IMR-90 (cell line): ENCODE data around the gene MT1E. TPM values are rescaled to one million over a fixed set of nuclear protein-coding genes. Genes with fewer than 3 reads are reported as not detected.

Experiments used
- ATAC-seq: fragments of 200-7000 bp; cut with Tn5 transposase; 2 replicates; pipeline ENCODE4 v1.9.1; 2020; ENCODE audit warnings: low read depth, mild to moderate bottlenecking, moderate library complexity
- BruUV-seq: library from RNA; stranded (reverse); fragments of 400-500 nt; replicated peaks from 2 replicates; lab custom pipeline; 2021; lab: Mats Ljungman, UMichigan
- CTCF ChIA-PET: fragments of 300-600 bp; formaldehyde crosslinking; extraction: SDS; loops from one replicate; lab custom pipeline; 2021; ENCODE audit warnings: antibody characterized with exemption; lab: Yijun Ruan, JAX
- POLR2A ChIA-PET: fragments of 300-600 bp; sonication (Branson Sonifier 250); formaldehyde crosslinking; loops from one replicate; lab custom pipeline; 2022; ENCODE audit warnings: antibody characterized with exemption; ENCODE audit not compliant: unreplicated experiment; lab: Charles Lee
- DNase-seq: peaks from one replicate; pipeline ENCODE4 v3.0.0; 2013
- H2AFZ ChIP-seq: replicated peaks from 2 replicates; pipeline ENCODE3; 2013; ENCODE audit warnings: low read length, mild to moderate bottlenecking; ENCODE audit not compliant: poor library complexity
- H2AK5ac ChIP-seq: 2 replicates; pipeline ENCODE4 v1.6.1; 2013; ENCODE audit warnings: low read depth, low read length, inconsistent platforms
- H2AK9ac ChIP-seq: replicated peaks from 2 replicates; pipeline ENCODE3; 2013; ENCODE audit warnings: mild to moderate bottlenecking, low read depth, low read length, moderate library complexity; ENCODE audit not compliant: poor library complexity
- H2BK120ac ChIP-seq: 2 replicates; pipeline ENCODE4 v1.6.1; 2013; ENCODE audit warnings: low read depth, low read length, inconsistent platforms
- H2BK15ac ChIP-seq: 3 replicates; pipeline ENCODE4 v1.6.1; 2013; ENCODE audit warnings: low read depth, low read length, inconsistent platforms
- H2BK20ac ChIP-seq: 2 replicates; pipeline ENCODE4 v1.6.1; 2013; ENCODE audit warnings: low read depth, mild to moderate bottlenecking, inconsistent platforms, low read length, moderate library complexity
- H2BK5ac ChIP-seq: 2 replicates; pipeline ENCODE4 v1.6.1; 2013; ENCODE audit warnings: mild to moderate bottlenecking, low read depth, low read length, inconsistent platforms; ENCODE audit not compliant: poor library complexity, severe bottlenecking
- H3K14ac ChIP-seq: replicated peaks from 2 replicates; pipeline ENCODE4 v1.6.1; 2013; ENCODE audit warnings: low read depth, low read length, inconsistent platforms
- H3K18ac ChIP-seq: 2 replicates; pipeline ENCODE4 v1.6.1; 2013; ENCODE audit warnings: low read depth, low read length, control low read depth
- H3K23ac ChIP-seq: 2 replicates; pipeline ENCODE4 v1.6.1; 2013; ENCODE audit warnings: low read depth, low read length, inconsistent platforms
- H3K27ac ChIP-seq: 2 replicates; pipeline ENCODE4 v1.5.1; 2013; ENCODE audit warnings: mild to moderate bottlenecking, control low read depth, low read length; ENCODE audit not compliant: insufficient read depth
- H3K27me3 ChIP-seq: 2 replicates; pipeline ENCODE4 v1.6.1; 2013; ENCODE audit warnings: low read length; ENCODE audit not compliant: control insufficient read depth, insufficient read depth
- H3K36me3 ChIP-seq: 2 replicates; pipeline ENCODE4 v1.6.1; 2013; ENCODE audit warnings: low read length, mixed read lengths; ENCODE audit not compliant: control insufficient read depth, insufficient read depth
- H3K4ac ChIP-seq: 2 replicates; pipeline ENCODE4 v1.6.1; 2013; ENCODE audit warnings: low read depth, low read length, inconsistent platforms
- H3K4me1 ChIP-seq: 2 replicates; pipeline ENCODE4 v1.6.1; 2013; ENCODE audit warnings: low read length, mixed read lengths; ENCODE audit not compliant: control insufficient read depth, insufficient read depth
- H3K4me2 ChIP-seq: 2 replicates; pipeline ENCODE4 v1.6.1; 2013; ENCODE audit warnings: low read depth, mild to moderate bottlenecking, control low read depth, low read length, moderate library complexity
- H3K4me3 ChIP-seq: 2 replicates; pipeline ENCODE4 v1.5.1; 2013; ENCODE audit warnings: low read depth, mild to moderate bottlenecking, control low read depth, low read length, moderate library complexity; ENCODE audit not compliant: insufficient read depth
- H3K56ac ChIP-seq: 2 replicates; pipeline ENCODE4 v1.6.1; 2013; ENCODE audit warnings: low read length, inconsistent platforms; ENCODE audit not compliant: insufficient read depth; ENCODE audit errors: extremely low read depth
- H3K79me1 ChIP-seq, 2 experiments: 2 replicates each; pipeline ENCODE4 v1.6.1; 2013; ENCODE audit warnings: low read length in 2 of 2, inconsistent platforms in 1 of 2, low read depth in 1 of 2
- H3K9ac ChIP-seq: 2 replicates; pipeline ENCODE4 v1.6.1; 2013; ENCODE audit warnings: low read depth, low read length, control low read depth
- H3K9me1 ChIP-seq: 2 replicates; pipeline ENCODE4 v1.6.1; 2013; ENCODE audit warnings: low read length, inconsistent platforms; ENCODE audit not compliant: insufficient read depth
- H3K9me3 ChIP-seq: 2 replicates; pipeline ENCODE4 v1.6.1; 2013; ENCODE audit warnings: low read length; ENCODE audit not compliant: control insufficient read depth, insufficient read depth
- H4K20me1 ChIP-seq: 2 replicates; pipeline ENCODE4 v1.6.1; 2013; ENCODE audit warnings: low read length, inconsistent platforms; ENCODE audit not compliant: insufficient read depth
- H4K5ac ChIP-seq: 2 replicates; pipeline ENCODE4 v1.6.1; 2013; ENCODE audit warnings: mild to moderate bottlenecking, low read depth, low read length, control low read depth
- H4K8ac ChIP-seq, 2 experiments: 2 replicates each; pipeline ENCODE4 v1.6.1; 2013; ENCODE audit warnings: low read depth in 2 of 2, low read length in 2 of 2, control low read depth in 1 of 2, inconsistent platforms in 1 of 2
- H4K91ac ChIP-seq: 2 replicates; pipeline ENCODE4 v1.6.1; 2013; ENCODE audit warnings: low read depth, low read length, inconsistent platforms; ENCODE audit not compliant: insufficient read depth
- BHLHE40 ChIP-seq: fragments of 150-350 bp; IDR thresholded peaks from 2 replicates; pipeline ENCODE4 v1.6.1; 2016; ENCODE audit warnings: mild to moderate bottlenecking, low read depth, low read length
- CEBPB ChIP-seq: IDR thresholded peaks from 2 replicates; pipeline ENCODE4 v1.6.1; 2012; ENCODE audit warnings: low read depth, low read length, improper control_type of control experiment
- CHD1 ChIP-seq: IDR thresholded peaks from 2 replicates; pipeline ENCODE4 v1.6.1; 2012; ENCODE audit warnings: low read depth, low read length, improper control_type of control experiment
- CTCF ChIP-seq: conservative IDR thresholded peaks from 2 replicates; pipeline ENCODE4 v1.5.1; 2012; ENCODE audit warnings: mild to moderate bottlenecking, low read depth, low read length, improper control_type of control experiment
- MAFK ChIP-seq: IDR thresholded peaks from 2 replicates; pipeline ENCODE4 v1.6.1; 2012; ENCODE audit warnings: low read depth, low read length, improper control_type of control experiment
- MXI1 ChIP-seq: IDR thresholded peaks from 2 replicates; pipeline ENCODE4 v1.6.1; 2012; ENCODE audit warnings: low read depth, mild to moderate bottlenecking, low read length, moderate library complexity, borderline replicate concordance
- NFE2L2 ChIP-seq: fragments of 150-350 bp; IDR thresholded peaks from 2 replicates; pipeline ENCODE4 v1.6.1; 2016; ENCODE audit warnings: low read depth, mild to moderate bottlenecking, low read length
- RAD21 ChIP-seq: IDR thresholded peaks from 2 replicates; pipeline ENCODE4 v1.6.1; 2012; ENCODE audit warnings: low read length, improper control_type of control experiment
- RCOR1 ChIP-seq: IDR thresholded peaks from 2 replicates; pipeline ENCODE4 v1.6.1; 2012; ENCODE audit warnings: mild to moderate bottlenecking, low read length, improper control_type of control experiment; ENCODE audit not compliant: insufficient replicate concordance
- RFX5 ChIP-seq: IDR thresholded peaks from 2 replicates; pipeline ENCODE4 v1.8.0; 2012; ENCODE audit warnings: low read depth, mild to moderate bottlenecking, low read length, moderate library complexity
- SMC3 ChIP-seq: fragments of 150-350 bp; IDR thresholded peaks from 2 replicates; pipeline ENCODE4 v1.6.1; 2016; ENCODE audit warnings: low read depth, mild to moderate bottlenecking, antibody characterized with exemption, low read length, moderate library complexity
- USF2 ChIP-seq: fragments of 150-350 bp; IDR thresholded peaks from 2 replicates; pipeline ENCODE4 v1.6.1; 2017; ENCODE audit warnings: mild to moderate bottlenecking, antibody characterized with exemption, low read length, low read depth
- WGBS, 2 experiments: methylation state at CpG; one replicate each; pipeline versions ENCODE4 v1.1.5 to v1.1.7; 2013; ENCODE audit warnings: missing lambda C conversion rate in 2 of 2; ENCODE audit not compliant: insufficient read length in 1 of 2; ENCODE audit errors: extremely low coverage in 2 of 2; 5-methylcytosine and 5-hydroxymethylcytosine counted together
- dilution Hi-C: fragments of 300-500 bp; cut with HindIII; formaldehyde crosslinking; loops from one replicate; pipeline ENCODE4 v1.14.3; 2018; ENCODE audit warnings: low sequenced_read_pairs; ENCODE audit not compliant: unreplicated experiment
- in situ Hi-C: fragments of 300-500 bp; cut with MboI; formaldehyde crosslinking; loops from 3 replicates; pipeline ENCODE4 v1.14.3; 2019; ENCODE audit warnings: low sequenced_read_pairs, inconsistent platforms, mixed read lengths
- intact Hi-C: fragments of 100-400 bp; cut with micrococcal nuclease; formaldehyde crosslinking; loops from 2 replicates; pipeline ENCODE4 v1.10.0; 2022
- polyA plus RNA-seq, 3 experiments: library from polyadenylated mRNA; depleted of rRNA; stranded (reverse); fragments of >200 nt; gene quantifications; 2 replicates each; pipeline ENCODE4 v1.2.3, GENCODE V29; 2012; ENCODE audit warnings: low replicate concordance in 1 of 3
- total RNA-seq: library from RNA; depleted of rRNA; stranded (reverse); fragments of >200 nt; gene quantifications from 2 replicates; pipeline ENCODE4 v1.2.3, GENCODE V29; 2012

The MT1E gene
- total and polyA plus RNA-seq, 2 of the 4 experiments (the other 2 are of a cell fraction), result 137 to 821 TPM

- CTCF ChIA-PET, result no interaction called here
These were observed 11.2 kb downstream of the MT1E start for GRCh38 chr16:56636616-56637413.

More at GRCh38 chr16:56636616-56637413, 11.2 kb downstream of the MT1E start:
- Histone ChIP-seq H3K9ac (no peak overlapping the region), H3K9me3 (peaks cover 2% of the 10 kb centered on the region; the same call in 1 of the 2 replicates), H3K4me3 (no peak overlapping the region), H3K27me3 (peaks cover 89% of the 10 kb centered on the region), H2AK5ac (no peak overlapping the region), H3K4me2 (no peak overlapping the region), H2BK120ac (no peak overlapping the region), H3K79me1 (no peaks in the 10 kb centered on the region), H4K8ac (no peak overlapping the region), H3K27ac (no peak overlapping the region), H3K4ac (no peak overlapping the region), H3K18ac (no peak overlapping the region), H3K4me1 (no peaks in the 10 kb centered on the region; the same call in 1 of the 2 replicates), H4K5ac (no peak overlapping the region), H4K20me1 (no peaks in the 10 kb centered on the region), H2AK9ac (no peak overlapping the region), H2BK20ac (no peak overlapping the region), H3K14ac (no peak overlapping the region), H2AFZ (no peak overlapping the region), H3K9me1 (no peaks in the 10 kb centered on the region), H2BK5ac (no peak overlapping the region), H3K56ac (no peak overlapping the region), H2BK15ac (no peak overlapping the region), H3K23ac (no peak overlapping the region), H4K91ac (no peak overlapping the region), H3K36me3 (no peaks in the 10 kb centered on the region)
- ATAC-seq, result no peak
- POLR2A ChIA-PET, result no interaction called here
- WGBS, 2 experiments, result no CpG with 5 or more reads among the region's 9 CpGs
- intact Hi-C loops (no loop called here), dilution Hi-C loops (no loop called here), in situ Hi-C loops (no loop called here)
- TF ChIP-seq USF2 (no peak), MXI1 (no peak), MAFK (no peak), CEBPB (no peak), RCOR1 (no peak), SMC3 (no peak), NFE2L2 (no peak), CHD1 (no peak), RAD21 (no peak), BHLHE40 (no peak), RFX5 (no peak), CTCF (no peak)
- no TSS peak for BruUV-seq
- no peak for DNase-seq
